GM21786 (cell line): ENCODE data around the gene UBE2L3.
A peak's percentile ranks its signal among the peaks of the same experiment; 100 is the strongest.
"Not testable (repeated sequence)": the region's sequence is repeated elsewhere in the genome, so short reads cannot be mapped to it uniquely, and the experiment has no call there.

ENCODE experiments used
- ATAC-seq: cut with Tn5 transposase; IDR thresholded peaks from one replicate; pipeline ENCODE4 v1.9.1; 2021; ENCODE audit not compliant: unreplicated experiment

Gene UBE2L3

DNA sequence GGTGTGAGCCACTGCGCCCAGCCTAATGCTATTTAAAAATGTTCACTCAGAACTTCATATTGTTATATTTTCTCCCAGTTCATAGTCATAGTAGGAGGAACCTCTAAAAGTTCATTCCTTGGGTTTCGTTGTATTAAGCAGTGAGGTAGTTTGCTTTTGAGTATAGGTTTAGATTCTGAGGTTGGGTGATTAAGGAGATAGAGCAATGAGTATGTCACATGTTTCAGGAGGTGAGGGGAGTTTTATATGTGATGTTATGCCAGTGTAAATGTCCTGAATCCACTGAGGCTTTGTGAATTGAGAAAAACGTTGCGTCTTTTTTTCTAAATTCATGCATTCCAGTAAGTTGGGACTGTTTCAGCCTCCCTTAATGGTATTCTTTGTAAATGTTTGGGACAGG is 4.2 kb downstream of the UBE2L3 start:
- ATAC-seq: no peak

DNA sequence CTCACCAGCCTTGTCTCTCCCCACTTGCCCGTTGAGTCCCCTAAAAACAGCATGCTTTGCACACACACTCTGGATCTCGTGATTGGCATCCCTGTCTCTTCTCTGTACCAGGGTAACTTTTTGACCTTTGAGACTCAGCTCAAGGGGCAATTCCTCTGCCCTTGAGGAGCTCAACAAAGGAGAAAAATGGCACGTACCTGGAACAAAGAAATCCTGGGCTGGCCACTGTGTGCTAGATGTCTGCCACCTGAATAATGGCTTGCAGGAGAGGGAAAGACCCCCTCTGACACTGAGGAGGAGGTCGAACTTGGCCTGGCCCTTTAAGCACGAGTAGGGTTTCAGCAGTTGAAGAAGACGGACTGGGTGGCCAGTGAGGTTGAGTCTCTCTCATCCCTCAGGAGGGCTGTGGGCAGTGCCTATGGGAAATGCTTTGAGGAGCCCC is 5.8 kb downstream of the UBE2L3 start:
- ATAC-seq: no peak

- no peak for ATAC-seq
Observed at GRCh38 chr22:21573750-21574494, 6.4 kb downstream of the UBE2L3 start.

DNA sequence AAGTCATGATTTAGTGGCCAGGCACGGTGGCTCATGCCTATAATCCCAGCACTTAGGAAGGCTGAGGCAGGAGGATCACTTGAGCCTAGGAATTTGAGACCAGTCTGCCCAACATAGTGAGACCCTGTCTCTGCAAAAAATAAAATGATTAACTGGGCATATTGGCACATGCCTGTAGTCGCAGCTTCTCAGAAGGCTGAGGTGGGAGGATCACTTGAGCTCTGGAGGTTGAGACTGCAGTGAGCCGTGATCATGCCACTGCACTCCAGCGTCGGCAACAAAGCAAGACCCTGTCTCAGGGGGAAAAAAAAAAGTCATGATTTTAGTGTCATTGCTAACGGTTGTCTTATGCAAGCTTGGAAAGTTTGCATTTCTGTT is 11.9 kb downstream of the UBE2L3 start:
- ATAC-seq: no peak

- not testable (repeated sequence) for ATAC-seq
Observed at GRCh38 chr22:21580623-21581007, 13.1 kb downstream of the UBE2L3 start.

DNA sequence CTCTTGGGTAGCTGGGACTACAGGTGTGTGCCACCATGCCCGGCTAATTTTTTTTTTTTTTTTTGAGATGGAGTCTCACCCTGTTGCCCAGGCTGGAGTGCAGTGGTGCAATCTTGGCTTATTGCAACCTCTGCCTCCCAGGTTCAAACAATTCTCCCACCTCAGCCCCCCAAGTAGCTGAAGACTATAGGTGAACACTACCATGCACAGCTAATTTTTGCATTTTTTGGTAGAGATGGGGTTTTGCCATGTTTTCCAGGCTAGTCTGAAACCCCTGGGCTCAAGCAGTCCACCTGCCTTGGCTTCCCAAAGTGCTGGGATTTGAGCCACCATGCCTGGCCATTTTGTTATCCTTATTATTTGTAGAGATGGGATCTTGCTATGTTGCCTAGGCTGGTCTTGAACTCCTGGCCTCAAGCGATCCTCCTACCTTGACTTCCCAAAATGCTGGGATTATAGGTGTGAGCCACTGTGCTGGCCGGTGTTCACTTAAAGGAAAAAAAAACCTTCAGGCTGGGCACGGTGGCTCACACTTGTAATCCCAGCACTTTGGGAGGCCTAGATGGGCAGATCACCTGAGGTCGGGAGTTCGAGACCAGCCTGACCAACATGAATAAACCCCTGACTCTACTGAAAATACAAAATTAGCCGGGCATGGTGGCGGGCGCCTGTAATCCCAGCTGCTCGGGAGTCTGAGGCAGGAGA is 13.6 kb downstream of the UBE2L3 start:
- ATAC-seq: not testable (repeated sequence)

DNA sequence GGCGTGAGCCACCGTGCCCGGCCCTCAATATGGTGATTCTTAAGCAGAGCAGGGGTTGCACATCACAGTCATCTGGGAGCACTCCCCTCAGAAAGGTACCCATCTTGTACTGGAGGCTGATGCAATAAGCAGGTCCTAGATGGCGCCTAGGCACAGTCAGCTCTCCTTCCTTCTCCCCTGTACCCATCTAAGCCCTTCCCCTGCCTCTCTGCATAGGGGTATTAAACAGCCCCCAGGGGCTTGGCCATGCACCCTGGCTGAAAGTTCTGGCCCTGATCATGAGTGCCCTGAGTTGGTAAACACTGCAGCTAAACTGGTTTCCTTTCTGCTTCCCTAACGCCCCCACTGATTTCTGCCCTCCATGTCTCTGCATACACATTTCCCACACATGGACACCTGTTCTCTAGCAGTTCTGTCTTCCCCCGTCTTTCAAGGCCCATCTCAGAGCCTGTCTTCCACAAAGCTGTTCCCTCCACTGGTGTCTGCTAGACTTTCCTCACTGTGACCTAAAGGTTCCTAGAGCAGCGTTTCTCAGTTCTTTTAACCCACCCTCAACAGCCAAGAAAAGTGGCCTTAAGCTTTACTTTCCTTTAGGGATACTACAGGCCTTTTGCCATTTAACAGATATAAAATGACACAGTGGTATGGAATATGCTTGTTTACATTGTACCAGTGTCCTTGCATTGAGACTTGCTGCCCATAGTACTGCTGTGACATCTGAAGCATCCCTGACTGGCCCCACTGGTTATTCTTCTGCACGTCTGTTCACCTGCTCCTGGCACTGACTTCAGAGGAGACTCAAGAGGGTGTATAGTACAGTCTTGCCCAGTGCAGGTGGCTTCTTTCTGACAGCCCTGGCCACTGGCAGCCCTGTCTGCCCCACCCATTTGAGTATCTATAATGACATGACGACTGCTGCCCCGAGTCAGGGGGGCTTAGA is 15.6 kb downstream of the UBE2L3 start:
- ATAC-seq: no peak

DNA sequence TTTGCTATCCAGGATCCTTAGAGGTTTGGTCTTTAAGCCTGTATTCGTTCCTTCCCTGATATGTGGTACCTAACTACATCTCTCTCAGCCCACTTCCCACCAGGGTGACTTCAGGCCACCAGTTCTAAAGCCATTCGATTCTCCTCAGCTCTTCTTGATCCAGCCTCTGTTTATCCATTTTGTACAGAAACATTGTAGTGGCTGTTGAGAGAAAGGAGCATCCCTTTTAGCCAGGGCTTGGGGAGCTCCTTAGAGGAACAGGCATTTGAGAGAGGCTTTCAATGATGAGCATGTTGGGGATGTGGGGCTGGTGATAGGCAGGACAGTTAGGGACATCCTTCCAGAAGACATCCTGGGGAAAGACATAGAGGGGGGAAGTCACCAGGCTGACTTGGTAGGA is 17.9 kb downstream of the UBE2L3 start:
- ATAC-seq: no peak

DNA sequence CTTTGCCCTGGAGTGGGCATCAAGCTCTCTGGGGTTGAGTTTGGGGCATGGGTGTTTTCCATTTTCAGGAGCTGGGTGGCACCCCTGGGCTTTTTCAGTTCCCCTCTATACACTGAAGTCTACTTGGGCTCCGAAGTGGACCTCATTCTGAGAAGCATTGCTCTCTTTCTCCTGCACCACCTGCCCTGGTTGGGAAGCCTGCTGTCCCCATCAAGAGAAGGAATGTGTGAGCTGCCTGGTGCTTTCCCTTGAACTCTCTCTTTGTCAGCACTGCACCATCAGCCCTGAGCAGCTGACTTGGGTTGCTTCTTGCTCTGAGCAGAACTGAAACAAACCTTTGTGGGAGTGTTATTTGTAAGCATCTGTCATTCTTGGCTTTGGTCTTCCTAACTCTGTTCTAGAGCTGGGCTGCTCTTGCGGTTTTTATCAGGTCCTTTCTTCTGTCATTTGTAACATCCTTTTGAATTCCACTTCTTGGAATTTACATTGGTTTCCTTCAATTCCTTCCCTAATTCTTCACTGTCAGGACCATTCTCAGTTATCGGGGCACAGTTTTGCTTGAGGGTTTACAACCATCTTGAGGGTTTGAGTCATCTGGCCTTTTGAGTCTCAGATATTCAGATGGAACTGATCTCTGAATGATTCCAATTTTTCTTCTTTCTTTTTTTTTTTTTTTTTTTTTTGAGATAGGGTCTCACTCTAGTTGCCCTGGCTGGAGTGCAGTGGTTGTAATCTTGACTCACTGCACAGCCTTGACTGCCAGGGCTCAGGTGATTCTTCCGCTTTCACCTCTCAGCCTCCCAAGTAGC is 20.5 kb downstream of the UBE2L3 start:
- ATAC-seq: peak; percentile 86

- ATAC-seq: no peak
Observed at GRCh38 chr22:21589396-21589795, 21.9 kb downstream of the UBE2L3 start.

- ATAC-seq: no peak
Observed at GRCh38 chr22:21590809-21591641, 23.5 kb downstream of the UBE2L3 start.

- ATAC-seq: no peak
Observed at GRCh38 chr22:21591695-21592094, 24.2 kb downstream of the UBE2L3 start.

DNA sequence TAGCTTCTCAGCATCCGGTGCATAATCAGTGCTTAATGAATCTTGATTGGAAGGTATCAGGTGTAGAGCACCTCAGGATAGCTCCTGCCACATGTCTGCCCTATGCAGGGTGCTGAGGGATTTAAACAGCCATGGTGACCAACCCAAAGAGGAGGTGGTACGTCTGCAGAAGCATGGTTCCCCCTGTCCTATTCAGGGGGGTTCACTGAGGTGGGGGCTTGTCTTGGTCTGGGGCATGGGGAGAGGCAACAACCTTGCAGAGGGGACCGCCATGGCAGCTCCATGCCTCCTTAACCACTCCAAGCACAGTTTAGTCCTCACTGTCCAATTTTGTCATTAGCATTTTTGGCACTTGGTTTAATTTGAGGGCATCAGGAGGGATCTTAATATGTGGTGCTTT is 24.9 kb downstream of the UBE2L3 start:
- no peak for ATAC-seq

DNA sequence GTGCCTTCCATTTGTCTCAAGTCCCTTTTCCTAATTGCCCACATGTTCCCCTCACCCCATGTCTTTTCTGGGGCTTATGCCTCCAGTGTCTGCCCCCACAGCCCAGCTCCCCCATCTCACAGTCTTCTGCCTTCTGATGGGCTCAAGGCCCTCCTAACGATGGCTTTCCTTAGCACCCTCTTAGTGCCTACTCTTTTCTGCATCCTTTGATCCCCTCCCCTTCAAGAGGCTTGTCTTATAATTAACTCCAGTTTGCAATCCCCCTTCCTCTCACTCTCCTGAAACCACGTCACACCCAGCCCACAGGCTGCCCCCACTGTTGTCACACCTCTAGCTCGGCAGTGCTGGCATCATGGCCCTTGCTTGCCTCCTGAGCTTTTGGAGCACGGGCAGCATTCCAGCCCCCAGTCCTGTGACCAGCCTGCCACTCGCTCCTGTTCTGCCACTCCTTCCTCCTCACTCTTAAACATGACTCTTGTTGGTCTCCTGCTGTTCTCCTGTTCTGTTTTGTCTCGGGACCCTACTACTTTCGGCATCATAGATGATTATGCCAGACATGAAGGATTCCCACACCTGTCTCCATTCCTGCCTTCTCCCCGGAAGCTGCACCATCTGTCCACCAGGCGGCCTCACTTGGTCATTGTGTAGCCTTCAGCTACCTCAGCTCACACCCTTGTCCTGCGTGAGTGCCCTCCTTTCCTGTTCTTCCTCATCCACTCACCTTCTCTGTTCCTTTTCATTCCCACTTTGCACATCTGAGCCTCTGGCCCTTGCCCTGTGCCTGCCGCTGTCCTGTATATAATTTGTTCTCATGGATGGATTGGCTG is 26.1 kb downstream of the UBE2L3 start:
- ATAC-seq: no peak

GRCh38 chr22:21594865-21595452 is 27.4 kb downstream of the UBE2L3 start:
- ATAC-seq: no peak

DNA sequence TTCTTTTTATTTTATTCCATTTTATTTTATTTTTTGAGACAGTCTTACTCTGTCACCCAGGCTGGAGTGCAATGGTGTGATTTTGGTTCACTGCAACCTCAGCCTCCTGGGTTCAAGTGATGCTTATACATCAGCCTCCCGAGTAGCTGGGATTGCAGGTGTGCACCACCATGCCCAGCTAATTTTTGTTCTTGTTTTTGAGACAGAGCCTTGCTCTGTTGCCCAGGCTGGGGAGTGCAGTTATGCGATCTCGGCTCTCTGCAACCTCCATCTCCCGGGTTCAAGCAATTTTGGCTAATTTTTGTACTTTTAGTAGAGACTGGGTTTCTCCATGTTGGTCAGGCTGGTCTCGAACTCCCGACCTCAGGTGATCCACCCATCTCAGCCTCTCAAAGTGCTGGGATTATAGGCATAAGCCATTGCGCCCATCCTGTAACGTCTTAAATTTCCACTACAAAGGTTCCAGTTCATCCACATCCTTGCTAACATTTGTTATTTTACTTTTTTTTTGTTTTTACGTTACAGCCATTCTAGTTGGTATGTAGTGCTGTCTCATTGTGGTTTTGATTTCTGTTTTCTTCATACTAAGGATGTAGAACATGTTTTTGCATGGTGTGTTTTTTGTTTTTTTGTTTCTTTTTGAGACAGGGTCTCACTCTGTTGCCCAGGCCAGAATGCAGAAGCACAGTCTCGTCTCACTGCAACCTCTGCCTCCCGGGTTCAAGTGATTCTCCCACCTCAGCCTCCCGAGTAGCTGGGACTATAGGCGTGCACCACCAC is 29.0 kb downstream of the UBE2L3 start:
- ATAC-seq: not testable (repeated sequence)

GRCh38 chr22:21598302-21598701 is 30.8 kb downstream of the UBE2L3 start:
- no peak for ATAC-seq
